HG03521 (cell line): ENCODE data around the gene SEMA6C.
"Not testable (repeated sequence)": the region's sequence is repeated elsewhere in the genome, so short reads cannot be mapped to it uniquely, and the experiment has no call there.

Experiments used
- ATAC-seq: cut with Tn5 transposase; IDR thresholded peaks from one replicate; pipeline ENCODE4 v1.9.1; 2021; ENCODE audit warnings: mild to moderate bottlenecking, moderate library complexity; ENCODE audit not compliant: unreplicated experiment

Gene SEMA6C

DNA sequence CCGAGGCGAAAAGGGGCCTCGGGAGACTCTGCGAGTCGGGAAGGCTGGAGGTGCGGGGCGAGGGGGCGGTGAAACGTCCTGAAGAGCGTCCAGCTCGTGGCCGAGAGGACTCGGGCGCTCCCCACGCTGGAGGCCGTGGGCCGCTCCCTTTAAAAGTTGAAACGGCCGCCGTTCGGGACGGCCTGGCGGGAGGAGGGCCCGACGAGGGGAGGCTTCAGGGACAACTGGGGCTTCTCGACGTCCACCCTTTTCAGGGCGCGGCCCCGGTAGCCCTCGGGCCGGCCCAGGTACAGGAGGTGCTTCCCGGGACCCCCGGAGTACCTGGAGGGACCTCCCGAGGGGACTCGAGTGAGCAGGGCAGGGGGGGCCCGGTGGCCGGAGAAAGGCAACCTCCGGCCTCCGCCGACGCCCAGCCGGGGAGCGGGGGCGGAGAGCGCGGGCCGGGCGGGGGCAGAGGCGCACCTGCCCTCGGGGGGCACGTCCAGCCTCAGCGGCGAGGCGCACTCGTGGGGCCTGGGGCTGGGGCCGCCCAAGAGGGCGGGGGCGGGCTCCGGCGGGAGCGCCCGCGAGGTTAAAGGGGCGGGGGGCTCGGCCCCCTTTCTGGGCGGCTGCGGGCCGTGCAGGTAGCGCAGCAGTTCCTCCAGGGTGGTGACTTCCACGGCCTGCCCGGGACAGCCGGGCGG lies 14.0 kb downstream of the SEMA6C start:
- no peak for ATAC-seq

DNA sequence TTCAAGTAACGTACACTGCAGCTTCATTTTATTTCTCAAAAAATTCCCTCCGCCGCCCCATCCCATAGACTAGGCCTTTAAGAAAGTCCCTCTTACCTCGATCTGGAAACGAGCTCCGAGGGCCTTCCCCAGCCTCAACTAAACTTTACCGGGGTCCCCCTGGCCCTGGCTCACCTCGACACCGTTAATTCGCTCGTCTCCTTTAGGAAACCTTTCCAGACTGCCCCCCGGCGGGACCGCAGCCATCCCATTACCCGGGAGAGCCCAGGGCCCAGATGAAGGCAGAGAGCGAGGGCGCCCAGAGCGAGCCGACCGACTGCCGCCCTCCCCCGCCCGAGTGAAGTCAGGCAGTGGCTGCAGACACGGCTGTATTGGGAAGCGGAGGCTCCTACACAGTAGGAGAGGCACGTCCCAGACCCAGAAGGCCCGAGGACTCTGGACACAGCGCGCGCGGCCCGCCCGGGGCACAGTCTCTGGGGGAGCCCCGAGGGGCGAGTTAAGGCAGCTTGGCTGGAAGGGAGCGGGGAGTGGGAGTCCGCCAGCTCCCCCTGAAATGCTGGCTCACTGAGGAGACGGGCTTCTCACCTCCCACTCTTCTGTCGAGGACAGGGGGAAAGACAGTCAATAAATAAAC lies 14.6 kb downstream of the SEMA6C start:
- no peak for ATAC-seq

DNA sequence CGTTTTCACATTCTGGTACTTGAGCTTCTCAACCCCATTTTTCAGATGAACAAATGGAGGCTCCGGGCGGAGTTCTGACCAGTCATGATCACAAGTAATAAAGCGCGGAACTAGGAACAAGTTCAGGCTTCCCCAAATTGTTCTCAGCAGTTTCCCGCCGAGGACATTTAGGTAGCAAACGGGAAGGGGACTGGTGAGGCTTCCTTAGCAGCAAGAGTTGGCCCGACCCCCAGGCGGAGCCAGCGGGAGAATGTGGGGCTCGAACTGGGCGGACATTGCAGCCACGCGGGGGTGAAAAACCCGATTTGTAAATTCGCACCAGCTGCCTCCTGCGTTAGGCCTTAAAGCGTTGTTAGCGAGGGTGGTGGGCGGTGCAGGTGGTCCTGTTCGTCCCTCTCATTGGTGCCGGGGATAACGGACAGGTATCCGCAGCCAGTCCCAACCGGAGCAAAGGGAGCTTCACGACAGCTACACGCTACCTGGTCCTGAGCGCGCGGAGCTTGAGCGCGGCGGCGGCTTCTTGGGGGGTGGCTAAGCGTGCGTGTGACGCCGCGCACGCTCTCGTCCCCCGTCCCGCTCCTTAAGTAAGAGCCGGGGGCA lies 15.3 kb downstream of the SEMA6C start:
- peak; percentile 54 for ATAC-seq

DNA sequence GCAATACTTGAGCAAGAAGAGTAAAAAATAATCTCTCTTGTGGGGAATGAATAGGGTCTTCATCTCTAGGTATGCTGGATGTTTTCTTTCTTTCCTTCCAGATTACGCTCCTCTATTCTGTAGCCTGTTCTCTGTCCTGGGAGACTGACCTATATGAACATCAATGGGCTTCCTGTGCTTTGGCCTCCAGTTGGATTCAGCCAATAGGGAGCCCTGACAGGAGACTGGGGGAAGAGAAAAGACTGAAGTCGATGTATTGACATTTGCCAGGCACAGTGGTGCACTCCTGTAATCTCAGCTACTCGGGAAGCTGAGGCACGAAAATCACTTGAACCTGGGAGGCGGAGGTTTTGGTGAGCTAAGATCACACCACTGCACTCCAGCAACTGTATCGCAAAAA lies 17.6 kb downstream of the SEMA6C start:
- no peak for ATAC-seq

DNA sequence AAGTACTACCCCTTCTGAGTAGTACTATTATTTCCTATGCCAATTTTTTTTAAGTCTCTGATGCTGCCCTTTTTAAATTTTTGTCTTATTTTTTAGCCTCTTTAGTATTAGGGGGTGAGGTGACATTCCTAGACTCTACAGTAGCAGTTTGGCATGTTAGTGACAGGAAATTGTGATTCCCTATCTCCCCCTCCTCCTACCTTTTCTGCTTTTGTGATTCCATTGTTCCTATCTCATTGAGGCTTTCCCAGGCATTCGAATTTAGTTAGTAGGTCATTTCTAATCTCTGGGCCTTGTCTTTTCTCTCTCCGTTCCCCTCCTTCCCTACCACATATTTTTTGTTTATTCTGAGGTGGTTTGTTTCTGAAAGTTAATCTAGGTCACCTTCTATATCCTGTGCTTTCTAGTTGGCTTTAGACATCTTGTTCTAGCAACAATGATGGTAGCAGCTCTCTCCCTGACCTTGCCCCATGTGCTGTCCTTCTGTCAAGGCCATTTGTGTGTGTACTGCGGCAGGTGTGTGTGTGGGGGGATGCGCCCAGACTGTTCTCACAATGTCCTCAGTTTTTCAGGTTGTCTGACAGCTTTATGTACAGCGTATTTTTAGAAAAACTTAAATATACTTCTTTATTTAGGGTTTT lies 21.5 kb downstream of the SEMA6C start:
- ATAC-seq, result no peak

DNA sequence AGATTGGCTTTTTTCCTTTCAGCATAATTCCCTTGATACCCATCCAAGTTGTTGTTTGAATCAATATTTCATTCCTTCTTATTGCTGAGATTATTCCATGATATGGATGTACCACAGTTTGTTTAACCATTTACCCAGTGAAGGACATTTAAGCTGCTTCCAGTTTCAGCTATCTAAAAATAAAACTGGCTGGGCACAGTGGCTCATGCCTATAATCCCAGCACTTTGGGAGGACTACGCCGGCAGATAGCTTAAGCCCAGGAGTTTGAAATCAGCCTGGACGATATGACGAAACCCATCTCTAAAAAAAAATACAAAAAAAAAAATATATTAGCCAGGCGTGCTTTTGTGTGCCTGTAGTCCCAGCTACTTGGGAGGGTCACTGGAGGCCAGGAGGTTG lies 32.6 kb downstream of the SEMA6C start:
- ATAC-seq, result no peak

DNA sequence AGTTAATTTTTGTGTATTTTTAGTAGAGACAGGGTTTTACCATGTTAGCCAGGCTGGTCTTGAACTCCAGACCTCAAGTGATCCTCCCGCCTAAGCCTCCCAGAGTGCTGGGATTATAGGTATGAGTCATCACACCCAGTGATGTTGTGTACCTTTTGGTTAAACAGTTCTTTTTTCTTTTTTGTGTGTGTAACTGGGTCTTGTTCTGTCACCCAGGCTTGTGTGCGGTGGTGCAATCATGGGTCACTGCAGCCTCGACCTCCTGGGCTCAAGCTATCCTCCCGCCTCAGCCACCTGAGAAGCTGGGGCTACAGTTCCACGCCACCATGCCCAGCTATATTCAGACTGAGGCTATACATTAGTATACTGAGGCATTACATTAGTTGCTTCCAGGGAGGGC lies 38.1 kb downstream of the SEMA6C start:
- ATAC-seq, result no peak

DNA sequence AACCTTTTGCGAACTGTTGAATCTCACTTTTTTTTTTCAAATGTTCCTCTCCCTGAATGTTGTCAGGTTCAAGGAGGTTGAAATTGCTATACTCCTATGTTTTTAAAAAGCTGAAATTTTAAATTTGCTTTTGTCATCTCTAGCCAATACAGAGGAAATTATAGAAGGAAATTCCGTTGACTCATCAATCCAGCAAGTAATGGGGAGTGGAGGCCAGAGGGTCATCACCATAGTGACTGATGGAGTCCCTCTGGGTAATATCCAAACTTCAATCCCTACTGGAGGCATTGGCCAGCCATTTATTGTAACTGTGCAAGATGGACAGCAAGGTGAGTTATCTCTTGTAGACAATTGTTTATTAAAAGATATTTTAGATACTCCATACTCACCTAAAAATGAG lies 39.5 kb downstream of the SEMA6C start:
- no peak for ATAC-seq

DNA sequence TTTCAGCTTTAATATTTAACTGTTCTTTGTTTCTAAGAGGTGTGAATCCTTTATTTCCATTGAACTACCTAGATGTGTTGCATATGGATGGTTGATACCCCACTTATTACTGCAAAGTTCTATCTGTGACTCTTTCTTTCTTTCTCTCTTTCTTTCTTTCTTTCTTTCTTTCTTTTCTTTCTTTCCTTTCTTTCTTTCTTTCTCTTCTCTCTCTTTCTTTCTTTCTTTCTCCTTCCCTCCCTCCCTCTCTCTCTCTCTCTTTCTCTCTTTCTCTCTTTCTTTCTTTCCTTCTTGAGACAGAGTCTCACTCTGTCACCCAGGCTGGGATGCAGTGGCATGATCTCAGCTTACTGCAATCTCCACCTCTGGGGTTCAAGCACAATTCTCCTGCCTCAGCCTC lies 41.8 kb downstream of the SEMA6C start:
- ATAC-seq, result no peak

DNA sequence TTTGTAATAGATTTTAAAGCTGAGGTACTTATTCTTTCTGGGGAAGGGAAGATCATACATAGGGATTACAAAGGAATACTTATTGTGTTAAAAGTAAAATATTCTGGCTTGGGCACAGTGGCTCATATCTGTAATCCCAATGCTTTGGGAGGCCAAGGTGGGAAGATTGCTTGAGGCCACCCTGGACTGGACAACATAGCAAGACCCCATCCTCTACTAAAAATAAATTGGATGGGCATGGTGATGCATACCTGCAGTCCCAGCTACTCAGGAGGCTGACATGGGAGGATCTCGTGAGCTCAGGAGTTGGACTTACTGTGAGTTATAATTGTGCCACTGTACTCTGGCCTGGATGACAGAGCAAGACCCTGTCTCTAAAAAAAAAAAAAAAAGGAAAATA lies 48.3 kb downstream of the SEMA6C start:
- ATAC-seq, result no peak

DNA sequence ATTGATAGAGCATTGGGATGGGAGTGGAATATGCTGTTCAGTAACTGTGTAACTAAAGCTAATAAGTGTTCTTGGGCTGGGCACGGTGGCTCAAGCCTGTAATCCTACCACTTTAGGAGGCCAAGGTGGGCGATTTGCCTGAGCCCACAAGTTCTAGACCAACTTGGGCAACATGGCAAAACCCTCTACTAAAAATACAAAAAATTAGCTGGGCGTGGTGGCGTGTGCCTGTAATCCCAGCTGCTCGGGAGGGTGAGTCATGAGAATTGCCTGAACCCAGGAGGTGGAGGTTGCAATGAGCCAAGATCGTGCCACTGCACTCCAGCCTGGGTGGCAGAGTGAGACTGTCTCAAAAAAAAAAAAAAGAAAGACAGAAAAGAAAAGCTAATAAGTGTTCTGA lies 49.0 kb downstream of the SEMA6C start:
- ATAC-seq, result not testable (repeated sequence)

DNA sequence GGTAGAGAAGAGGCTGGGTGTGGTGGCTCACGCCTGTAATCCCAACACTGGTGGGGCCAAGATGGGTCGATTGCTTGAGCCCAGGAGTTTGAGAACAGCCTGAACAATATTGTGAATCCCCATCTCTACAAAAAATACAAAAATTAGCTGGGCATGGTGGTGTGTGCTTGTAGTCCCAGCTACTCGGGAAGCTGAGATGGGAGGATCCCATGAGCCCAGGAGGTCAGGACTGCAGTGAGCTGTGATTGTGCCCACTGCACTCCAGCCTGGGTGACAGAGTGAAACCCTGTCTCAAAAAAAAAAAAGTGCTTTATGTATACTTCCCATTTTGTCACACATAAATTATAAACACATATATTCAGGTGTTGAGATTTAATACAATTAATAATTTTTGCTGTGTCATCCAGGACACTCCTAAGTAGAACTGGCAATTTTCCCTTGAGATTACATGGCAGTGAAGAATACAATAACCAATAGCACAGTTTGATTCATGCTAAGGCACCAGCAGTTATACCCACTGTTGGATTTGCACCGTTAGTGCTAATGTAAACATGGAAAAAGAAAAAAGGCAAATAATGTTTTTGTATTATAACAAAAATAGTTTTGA lies 60.4 kb downstream of the SEMA6C start:
- no peak for ATAC-seq
